WI38 (cell line): ENCODE measurements around the gene EPRS1.

Source experiments
- H3K4me3 ChIP-seq: 2 replicates; pipeline ENCODE4 v1.5.1; 2011; ENCODE audit warnings: low read depth, mild to moderate bottlenecking, control low read depth, low read length
- TF ChIP-seq, protein P1 (sequence below): IDR thresholded peaks from 2 replicates; pipeline ENCODE4 v1.5.1; 2012; ENCODE audit warnings: low read depth, mild to moderate bottlenecking, control low read depth, low read length

The EPRS1 gene

DNA sequence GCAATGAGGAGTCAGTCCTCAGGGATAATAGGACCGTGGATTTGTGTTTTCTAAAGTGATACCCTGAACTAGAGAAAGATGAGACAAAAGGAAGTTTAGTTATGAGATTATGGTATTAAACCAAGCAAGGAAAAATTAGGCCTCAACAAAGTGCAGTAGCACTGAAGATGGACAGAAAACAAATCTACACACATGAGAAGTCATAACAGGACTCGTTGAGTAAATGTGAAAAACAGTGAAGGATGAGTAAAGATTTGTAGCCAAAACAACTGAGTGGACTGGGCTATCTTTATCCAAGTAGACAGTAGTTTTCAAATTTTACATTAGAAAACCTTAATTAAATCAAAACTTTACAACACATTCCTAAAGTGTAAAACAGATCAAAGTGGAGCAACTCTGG, 15.0 kb downstream of the EPRS1 start:
- no peak overlapping the region for H3K4me3 ChIP-seq
- TF ChIP-seq, protein P1, sequence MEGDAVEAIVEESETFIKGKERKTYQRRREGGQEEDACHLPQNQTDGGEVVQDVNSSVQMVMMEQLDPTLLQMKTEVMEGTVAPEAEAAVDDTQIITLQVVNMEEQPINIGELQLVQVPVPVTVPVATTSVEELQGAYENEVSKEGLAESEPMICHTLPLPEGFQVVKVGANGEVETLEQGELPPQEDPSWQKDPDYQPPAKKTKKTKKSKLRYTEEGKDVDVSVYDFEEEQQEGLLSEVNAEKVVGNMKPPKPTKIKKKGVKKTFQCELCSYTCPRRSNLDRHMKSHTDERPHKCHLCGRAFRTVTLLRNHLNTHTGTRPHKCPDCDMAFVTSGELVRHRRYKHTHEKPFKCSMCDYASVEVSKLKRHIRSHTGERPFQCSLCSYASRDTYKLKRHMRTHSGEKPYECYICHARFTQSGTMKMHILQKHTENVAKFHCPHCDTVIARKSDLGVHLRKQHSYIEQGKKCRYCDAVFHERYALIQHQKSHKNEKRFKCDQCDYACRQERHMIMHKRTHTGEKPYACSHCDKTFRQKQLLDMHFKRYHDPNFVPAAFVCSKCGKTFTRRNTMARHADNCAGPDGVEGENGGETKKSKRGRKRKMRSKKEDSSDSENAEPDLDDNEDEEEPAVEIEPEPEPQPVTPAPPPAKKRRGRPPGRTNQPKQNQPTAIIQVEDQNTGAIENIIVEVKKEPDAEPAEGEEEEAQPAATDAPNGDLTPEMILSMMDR: no peak

DNA sequence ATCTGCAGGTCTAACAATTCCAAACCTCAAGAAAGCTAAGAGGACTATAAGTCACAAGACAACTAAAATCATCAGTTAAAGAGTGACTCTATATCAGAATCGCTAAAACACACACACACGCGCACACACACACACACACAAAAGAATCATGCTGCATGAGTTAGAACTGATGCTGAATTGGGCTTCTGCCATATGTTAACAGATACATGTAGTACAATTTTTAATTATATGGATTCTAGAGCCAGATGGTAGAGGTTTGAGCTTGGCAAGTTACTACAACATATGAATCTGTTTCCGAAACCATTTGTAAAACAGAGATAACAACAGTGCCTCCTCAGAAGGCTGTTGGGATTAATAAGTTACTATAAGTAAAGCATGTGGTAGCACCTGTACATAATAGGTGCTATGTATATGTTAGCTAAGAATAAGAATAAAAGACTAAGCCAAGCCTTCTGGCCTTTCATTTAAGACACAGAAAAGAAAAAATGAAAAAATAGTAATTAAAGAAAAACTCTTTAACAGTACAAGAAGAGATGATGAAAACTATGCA, 17.9 kb downstream of the EPRS1 start:
- no peak overlapping the region for H3K4me3 ChIP-seq
- TF ChIP-seq, protein P1: no peak

DNA sequence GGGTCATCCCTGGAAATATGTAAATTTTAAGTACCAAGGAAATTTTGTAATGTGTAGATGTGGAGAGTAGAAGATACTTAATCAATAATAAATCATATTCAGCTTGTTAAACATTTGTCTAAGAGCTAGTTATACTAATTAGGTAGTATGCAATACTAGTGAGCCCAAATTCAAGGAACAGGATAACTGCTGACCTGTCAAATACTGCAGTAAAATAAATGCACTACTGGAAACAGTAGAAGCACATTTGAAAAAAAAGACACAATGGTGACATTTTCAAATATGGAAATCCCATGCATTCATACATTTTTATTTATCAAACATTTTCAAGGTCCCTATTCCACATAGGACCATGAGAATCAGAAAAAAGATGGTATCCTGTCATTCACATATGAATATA, 27.2 kb downstream of the EPRS1 start:
- TF ChIP-seq, protein P1: no peak
- H3K4me3 ChIP-seq: no peak overlapping the region

DNA sequence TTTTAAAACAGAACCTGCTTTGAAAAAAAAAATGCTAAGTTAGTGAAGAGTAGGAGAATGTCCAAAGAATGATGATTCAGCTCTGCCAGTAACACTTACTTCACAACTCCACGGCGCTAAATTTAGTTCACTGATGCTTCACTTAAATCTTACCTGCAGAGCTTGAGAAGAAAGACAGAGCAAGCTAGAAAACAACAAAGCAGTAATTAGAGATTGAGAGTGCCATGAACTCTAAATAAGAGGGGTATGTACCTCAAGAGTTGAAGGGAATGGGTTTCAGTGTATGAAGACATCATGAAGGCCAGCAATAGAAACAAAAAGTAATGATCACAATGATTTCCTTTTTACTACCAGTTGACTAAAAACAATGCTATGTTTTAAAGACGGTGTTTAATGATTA, 32.8 kb downstream of the EPRS1 start:
- TF ChIP-seq, protein P1: no peak

DNA sequence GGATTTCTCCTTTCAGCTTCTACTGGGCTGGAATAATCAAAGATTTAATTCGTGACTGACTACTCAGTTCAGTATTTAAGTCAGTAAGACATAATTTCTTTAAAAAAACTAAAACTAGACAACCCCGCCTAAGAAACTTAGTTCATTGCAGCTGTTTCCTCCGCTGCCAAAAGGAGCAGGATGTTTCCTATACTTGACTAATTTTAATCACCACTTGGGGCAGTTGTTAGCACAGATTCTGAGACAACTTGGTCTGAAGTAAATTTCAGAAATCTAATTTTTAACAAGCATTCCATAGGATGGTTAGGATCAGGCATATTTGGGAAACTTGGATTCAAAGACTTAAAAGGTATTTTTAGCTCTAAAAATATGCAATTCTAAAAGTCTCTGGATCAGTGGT, 34.0 kb downstream of the EPRS1 start:
- TF ChIP-seq, protein P1: no peak
- no peak overlapping the region for H3K4me3 ChIP-seq

More for the DNA sequence above, 32.8 kb downstream of the EPRS1 start:
- no peak overlapping the region for H3K4me3 ChIP-seq

DNA sequence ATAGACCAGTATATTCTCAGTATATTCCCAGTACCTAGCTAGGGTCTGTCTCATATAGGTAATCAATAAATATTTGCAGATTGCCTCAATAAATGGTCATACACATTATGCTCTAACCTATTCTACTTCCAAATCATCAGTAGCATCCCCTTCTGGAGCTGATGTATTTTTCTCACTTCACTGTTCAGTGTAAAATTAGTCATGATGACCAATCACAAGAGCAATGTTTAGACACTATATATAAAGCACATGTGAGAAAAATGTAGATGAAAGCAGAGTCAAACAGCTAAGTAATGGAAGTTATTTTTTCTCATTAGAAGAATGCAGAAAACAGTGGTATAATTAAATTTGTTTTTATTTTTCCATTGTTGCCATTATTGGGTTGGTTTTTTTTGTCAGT, 34.7 kb downstream of the EPRS1 start:
- H3K4me3 ChIP-seq: no peak overlapping the region
- TF ChIP-seq, protein P1: no peak

DNA sequence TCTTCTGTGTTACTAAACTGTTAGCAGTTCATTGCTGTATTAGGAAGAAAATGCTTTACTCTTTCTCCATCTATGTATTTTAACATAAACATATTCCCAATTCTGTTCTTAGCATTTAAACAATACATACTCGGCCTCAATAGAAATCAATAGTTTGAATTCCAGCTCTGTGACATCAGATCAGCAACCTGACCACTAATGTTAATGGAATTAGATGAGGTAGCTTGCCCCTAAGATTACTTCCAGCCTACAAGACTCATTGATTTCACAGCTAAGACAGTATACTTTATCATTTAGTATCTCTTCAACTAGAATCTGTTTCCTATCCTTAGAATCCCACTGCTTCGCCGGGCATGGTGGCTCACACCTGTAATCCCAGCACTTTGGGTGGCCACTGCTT, 38.9 kb downstream of the EPRS1 start:
- TF ChIP-seq, protein P1: no peak
- no peak overlapping the region for H3K4me3 ChIP-seq
